ENCODE data around the gene NHLRC4. TPM values are rescaled to one million over a fixed set of nuclear protein-coding genes. Genes with fewer than 3 reads are reported as not detected.

Gene NHLRC4
- polyA plus RNA-seq, 1 donor (not counting 4 experiments of a cell fraction or from before 2014, with no cell fraction given), result 0.10 TPM

- H3K27ac ChIP-seq (ENCODE audit: control insufficient read depth, insufficient read depth, low read length), result no peak overlapping the region
- DNase-seq (ENCODE audit: low read depth, low spot score) (no peak), FAIRE-seq (no peak)
- dilution Hi-C loops (cut with MboI; ENCODE audit: extremely low pct_ligation_motif_present, low sequenced_read_pairs), result no loop called here
- H2AFZ ChIP-seq (ENCODE audit: control insufficient read depth, low read length), result no peak overlapping the region
- no peak overlapping the region for H3K4me3 ChIP-seq (ENCODE audit: control insufficient read depth in 2 of 3, extremely low read depth in 1 of 3, insufficient read depth in 2 of 3, low read depth in 1 of 3, low read length in 3 of 3)
- H3K9me3 ChIP-seq (ENCODE audit: control insufficient read depth, low read depth, low read length), result no peaks in the 10 kb centered on the region
- H3K9me1 ChIP-seq (ENCODE audit: control insufficient read depth, extremely low read depth, insufficient read depth, low read length), result no peaks in the 10 kb centered on the region
- H3K36me3 ChIP-seq (ENCODE audit: control insufficient read depth in 2 of 2, extremely low read depth in 1 of 2, insufficient read depth in 2 of 2, low read length in 2 of 2), result peaks cover 0 to 4% of the 10 kb centered on the region in 2 experiments
- peaks cover 7% of the 10 kb centered on the region for H3K79me2 ChIP-seq (ENCODE audit: control insufficient read depth, insufficient read depth, low read length)
- TF ChIP-seq EZH2 (IDR thresholded peaks at IDR 0.05; ENCODE audit: low read length) (no peak), CTCF (optimal IDR thresholded peaks at IDR 0.05 in 1 of 3, IDR thresholded peaks at IDR 0.05 in 1 of 3, conservative IDR thresholded peaks at IDR 0.05 in 1 of 3; ENCODE audit: extremely low read depth in 1 of 3, insufficient read depth in 2 of 3, low read length in 3 of 3) (no peak)
- peaks cover 2% of the 10 kb centered on the region for H4K20me1 ChIP-seq (ENCODE audit: control insufficient read depth, extremely low read depth, insufficient read depth, low read length)
- no peak overlapping the region for H3K4me2 ChIP-seq (ENCODE audit: control insufficient read depth, extremely low read depth, insufficient read depth, low read depth, low read length)
- H3K27me3 ChIP-seq (ENCODE audit: control insufficient read depth, extremely low read depth, insufficient read depth, low read length), result peaks cover 3% of the 10 kb centered on the region
- no peak overlapping the region for H3K9ac ChIP-seq (ENCODE audit: control insufficient read depth, extremely low read depth, insufficient read depth, low read length)
- peaks cover 13% of the 10 kb centered on the region for H3K4me1 ChIP-seq (ENCODE audit: control insufficient read depth, extremely low read depth, insufficient read depth, low read length)
Measured at GRCh38 chr16:583815-584591, 17.2 kb downstream of the NHLRC4 start.

GRCh38 chr16:585351-585750 is 18.5 kb downstream of the NHLRC4 start:
- H3K9me1 ChIP-seq (ENCODE audit: control insufficient read depth, extremely low read depth, insufficient read depth, low read length), result no peaks in the 10 kb centered on the region
- no peak overlapping the region for H3K9ac ChIP-seq (ENCODE audit: control insufficient read depth, extremely low read depth, insufficient read depth, low read length)
- peaks cover 0 to 2% of the 10 kb centered on the region in 2 experiments for H3K36me3 ChIP-seq (ENCODE audit: control insufficient read depth in 2 of 2, extremely low read depth in 1 of 2, insufficient read depth in 2 of 2, low read length in 2 of 2)
- DNase-seq (ENCODE audit: low read depth, low spot score), result no peak
- dilution Hi-C loops (cut with MboI; ENCODE audit: extremely low pct_ligation_motif_present, low sequenced_read_pairs), result no loop called here
- no peak overlapping the region for H3K4me3 ChIP-seq (ENCODE audit: control insufficient read depth in 2 of 3, extremely low read depth in 1 of 3, insufficient read depth in 2 of 3, low read depth in 1 of 3, low read length in 3 of 3)
- no peak overlapping the region for H3K27ac ChIP-seq (ENCODE audit: control insufficient read depth, insufficient read depth, low read length)
- no peaks in the 10 kb centered on the region for H3K9me3 ChIP-seq (ENCODE audit: control insufficient read depth, low read depth, low read length)
- H3K4me1 ChIP-seq (ENCODE audit: control insufficient read depth, extremely low read depth, insufficient read depth, low read length), result peaks cover 13% of the 10 kb centered on the region
- no peak overlapping the region for H3K4me2 ChIP-seq (ENCODE audit: control insufficient read depth, extremely low read depth, insufficient read depth, low read depth, low read length)
- TF ChIP-seq EZH2 (IDR thresholded peaks at IDR 0.05; ENCODE audit: low read length), result no peak
- peak in 1 of 3 experiments; percentile 15 for TF ChIP-seq CTCF (optimal IDR thresholded peaks at IDR 0.05 in 1 of 3, IDR thresholded peaks at IDR 0.05 in 1 of 3, conservative IDR thresholded peaks at IDR 0.05 in 1 of 3; ENCODE audit: extremely low read depth in 1 of 3, insufficient read depth in 2 of 3, low read length in 3 of 3)
- no peak overlapping the region for H2AFZ ChIP-seq (ENCODE audit: control insufficient read depth, low read length)
- H3K27me3 ChIP-seq (ENCODE audit: control insufficient read depth, extremely low read depth, insufficient read depth, low read length), result peaks cover 3% of the 10 kb centered on the region
- H3K79me2 ChIP-seq (ENCODE audit: control insufficient read depth, insufficient read depth, low read length), result peaks cover 9% of the 10 kb centered on the region
- no peak for FAIRE-seq
- peaks cover 2% of the 10 kb centered on the region for H4K20me1 ChIP-seq (ENCODE audit: control insufficient read depth, extremely low read depth, insufficient read depth, low read length)
